GM06990 (cell line): ENCODE data around the gene FXYD2.

Source experiments
- DNase-seq: peaks from one replicate; pipeline ENCODE4 v3.0.0-alpha.2; 2011; ENCODE audit not compliant: insufficient read length; ENCODE audit errors: extremely low read depth
- H3K27me3 ChIP-seq: replicated peaks from 2 replicates; pipeline ENCODE4 v1.6.0; 2011; ENCODE audit warnings: low read length; ENCODE audit not compliant: control insufficient read depth, insufficient read depth
- H3K36me3 ChIP-seq: 2 replicates; pipeline ENCODE4 v1.5.1; 2011; ENCODE audit warnings: low read length; ENCODE audit not compliant: control insufficient read depth, insufficient read depth
- H3K4me3 ChIP-seq: replicated peaks from 2 replicates; pipeline ENCODE4 v1.5.1; 2011; ENCODE audit warnings: low read depth, mild to moderate bottlenecking, control low read depth, low read length
- TF ChIP-seq, protein P1 (sequence below): IDR thresholded peaks from 2 replicates; pipeline ENCODE4 v1.5.1; 2011; ENCODE audit warnings: low read length, control low read depth, mild to moderate bottlenecking, inconsistent platforms; ENCODE audit not compliant: insufficient read depth, poor library complexity, severe bottlenecking

Gene FXYD2

DNA sequence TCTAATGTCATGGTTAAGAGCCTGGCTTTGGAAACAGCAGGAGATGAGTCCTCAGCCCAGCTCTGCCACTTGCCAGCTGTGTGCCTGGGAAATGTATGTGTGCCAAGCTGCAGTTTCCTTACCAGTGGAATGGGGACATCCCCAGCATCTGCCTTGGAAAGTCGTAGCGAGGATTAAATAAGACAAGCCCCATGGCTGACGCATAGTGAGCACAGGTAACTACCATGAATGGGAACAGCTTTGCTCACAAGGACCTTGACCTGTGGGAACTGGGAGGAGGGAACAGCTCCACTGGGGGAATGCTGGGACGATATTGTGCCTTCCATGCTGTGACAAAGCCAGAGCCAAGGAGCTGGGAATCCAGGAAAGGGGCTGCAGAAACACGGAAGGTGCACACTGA lies 24.9 kb downstream of the FXYD2 start:
- H3K4me3 ChIP-seq = no peak overlapping the region
- H3K27me3 ChIP-seq = peaks cover 2% of the 10 kb centered on the region
- TF ChIP-seq, protein P1, sequence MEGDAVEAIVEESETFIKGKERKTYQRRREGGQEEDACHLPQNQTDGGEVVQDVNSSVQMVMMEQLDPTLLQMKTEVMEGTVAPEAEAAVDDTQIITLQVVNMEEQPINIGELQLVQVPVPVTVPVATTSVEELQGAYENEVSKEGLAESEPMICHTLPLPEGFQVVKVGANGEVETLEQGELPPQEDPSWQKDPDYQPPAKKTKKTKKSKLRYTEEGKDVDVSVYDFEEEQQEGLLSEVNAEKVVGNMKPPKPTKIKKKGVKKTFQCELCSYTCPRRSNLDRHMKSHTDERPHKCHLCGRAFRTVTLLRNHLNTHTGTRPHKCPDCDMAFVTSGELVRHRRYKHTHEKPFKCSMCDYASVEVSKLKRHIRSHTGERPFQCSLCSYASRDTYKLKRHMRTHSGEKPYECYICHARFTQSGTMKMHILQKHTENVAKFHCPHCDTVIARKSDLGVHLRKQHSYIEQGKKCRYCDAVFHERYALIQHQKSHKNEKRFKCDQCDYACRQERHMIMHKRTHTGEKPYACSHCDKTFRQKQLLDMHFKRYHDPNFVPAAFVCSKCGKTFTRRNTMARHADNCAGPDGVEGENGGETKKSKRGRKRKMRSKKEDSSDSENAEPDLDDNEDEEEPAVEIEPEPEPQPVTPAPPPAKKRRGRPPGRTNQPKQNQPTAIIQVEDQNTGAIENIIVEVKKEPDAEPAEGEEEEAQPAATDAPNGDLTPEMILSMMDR = no peak
- no peak for DNase-seq
- H3K36me3 ChIP-seq = no peaks in the 10 kb centered on the region

DNA sequence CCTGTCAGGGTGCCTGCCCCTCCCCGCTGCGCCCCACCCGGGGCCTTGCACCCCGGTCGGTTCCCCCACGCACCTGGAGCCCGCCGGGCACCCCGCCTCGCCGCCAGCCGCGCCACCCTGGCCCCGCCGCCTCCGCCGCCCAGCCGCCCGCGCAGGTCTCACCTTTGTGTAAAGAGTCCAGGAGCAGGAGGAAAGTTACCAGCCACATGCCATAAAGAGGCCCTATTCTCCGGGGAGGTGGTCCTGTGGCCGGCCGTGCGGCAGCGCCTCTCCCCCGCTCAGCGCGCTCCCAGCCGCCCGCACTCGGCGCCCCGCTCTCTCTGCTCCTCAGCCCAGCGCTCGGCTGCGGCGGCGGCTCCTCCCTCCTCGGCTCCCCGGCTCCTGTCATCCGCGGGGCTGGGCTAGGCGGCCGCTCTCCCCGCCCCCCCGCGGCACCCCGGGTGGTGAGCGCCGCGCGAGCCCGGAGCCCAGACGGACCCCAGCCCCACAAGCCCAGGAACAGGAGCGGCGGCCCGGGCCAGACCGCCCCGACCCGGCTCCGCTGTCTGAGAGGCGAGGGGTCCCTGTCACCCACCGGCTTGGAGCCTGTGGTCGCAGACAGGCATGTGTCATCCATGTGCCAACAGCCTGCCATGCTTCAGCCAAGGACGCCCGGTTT lies 27.5 kb downstream of the FXYD2 start, which contains the start of gene DSCAML1:
TSS of gene DSCAML1 (minus strand) at position 345 of the 658 bp plus-strand sequence. CDS start at position 208, 137 bp downstream.
- no peak within 1 kb of the TSS for H3K4me3 ChIP-seq
- H3K36me3 ChIP-seq = no peaks in the 10 kb centered on the region
- H3K27me3 ChIP-seq = peaks cover 2% of the 10 kb centered on the region
- no peak for DNase-seq
- TF ChIP-seq, protein P1 = no peak

DNA sequence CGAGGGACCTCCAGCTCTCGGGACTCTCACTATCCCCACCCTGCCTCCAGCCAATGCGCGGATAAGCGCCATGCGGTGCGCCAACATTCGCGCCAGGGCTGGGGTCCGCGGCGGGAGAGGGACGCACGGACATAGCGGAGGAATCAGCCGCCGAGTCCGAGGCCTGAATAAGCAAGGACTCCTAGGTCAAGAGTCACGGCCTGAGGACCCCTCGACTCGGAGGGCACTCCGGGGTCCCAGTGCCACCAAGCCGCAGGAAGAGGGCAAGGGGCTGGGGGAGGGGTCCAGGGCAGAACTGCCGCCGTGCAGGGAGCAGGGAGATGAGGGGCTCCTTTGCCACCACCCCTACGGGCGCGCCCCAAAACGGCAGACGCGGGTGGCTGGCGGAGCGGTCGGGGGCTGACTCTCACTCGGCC lies 28.1 kb downstream of the FXYD2 start:
- Histone ChIP-seq H3K4me3 (no peak overlapping the region), H3K36me3 (no peaks in the 10 kb centered on the region), H3K27me3 (peaks cover 2% of the 10 kb centered on the region)
- DNase-seq = no peak
- TF ChIP-seq, protein P1 = no peak

DNA sequence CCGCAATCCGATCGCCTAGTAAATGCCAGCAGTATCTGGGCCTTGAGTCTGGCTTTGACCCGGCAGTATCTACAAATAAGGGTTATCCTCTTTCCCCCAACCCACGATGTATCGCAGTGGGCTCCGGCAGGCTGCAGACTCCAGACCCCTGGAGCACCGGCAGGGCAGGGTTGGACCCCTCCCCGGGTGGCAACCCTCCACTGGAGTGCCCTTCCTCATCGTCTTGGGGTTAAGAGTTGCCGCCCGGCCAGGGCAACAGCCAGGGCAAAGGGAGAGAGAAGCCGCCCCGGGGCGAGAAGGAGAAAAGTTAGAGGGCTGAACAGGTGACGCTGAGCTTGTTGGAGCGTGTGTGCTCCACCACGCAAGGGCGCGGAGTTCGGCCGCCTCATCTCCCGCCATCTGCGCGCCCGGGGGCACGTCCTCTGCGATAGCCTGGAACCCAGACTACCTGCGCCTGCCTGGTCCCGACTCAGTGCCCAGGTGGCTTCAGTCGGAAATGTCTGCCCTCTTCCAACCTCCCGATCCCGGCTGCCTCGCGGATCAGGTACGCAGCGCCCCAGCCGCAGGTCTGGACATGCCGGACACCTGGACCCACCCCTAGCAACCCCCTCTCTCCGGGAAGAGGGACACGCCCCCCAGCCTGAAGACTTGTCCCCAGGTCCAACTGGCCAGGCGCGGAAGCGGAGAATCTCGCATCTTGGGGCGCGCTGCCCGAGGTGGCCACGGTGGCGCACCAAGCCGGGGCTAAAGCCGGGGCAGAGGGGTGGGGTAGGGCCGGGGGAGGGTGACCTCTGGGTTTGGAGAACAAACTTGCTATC lies 28.7 kb downstream of the FXYD2 start:
- H3K4me3 ChIP-seq = no peak overlapping the region
- no peak for DNase-seq
- H3K27me3 ChIP-seq = peaks cover 2% of the 10 kb centered on the region
- H3K36me3 ChIP-seq = no peaks in the 10 kb centered on the region
- TF ChIP-seq, protein P1 = no peak

DNA sequence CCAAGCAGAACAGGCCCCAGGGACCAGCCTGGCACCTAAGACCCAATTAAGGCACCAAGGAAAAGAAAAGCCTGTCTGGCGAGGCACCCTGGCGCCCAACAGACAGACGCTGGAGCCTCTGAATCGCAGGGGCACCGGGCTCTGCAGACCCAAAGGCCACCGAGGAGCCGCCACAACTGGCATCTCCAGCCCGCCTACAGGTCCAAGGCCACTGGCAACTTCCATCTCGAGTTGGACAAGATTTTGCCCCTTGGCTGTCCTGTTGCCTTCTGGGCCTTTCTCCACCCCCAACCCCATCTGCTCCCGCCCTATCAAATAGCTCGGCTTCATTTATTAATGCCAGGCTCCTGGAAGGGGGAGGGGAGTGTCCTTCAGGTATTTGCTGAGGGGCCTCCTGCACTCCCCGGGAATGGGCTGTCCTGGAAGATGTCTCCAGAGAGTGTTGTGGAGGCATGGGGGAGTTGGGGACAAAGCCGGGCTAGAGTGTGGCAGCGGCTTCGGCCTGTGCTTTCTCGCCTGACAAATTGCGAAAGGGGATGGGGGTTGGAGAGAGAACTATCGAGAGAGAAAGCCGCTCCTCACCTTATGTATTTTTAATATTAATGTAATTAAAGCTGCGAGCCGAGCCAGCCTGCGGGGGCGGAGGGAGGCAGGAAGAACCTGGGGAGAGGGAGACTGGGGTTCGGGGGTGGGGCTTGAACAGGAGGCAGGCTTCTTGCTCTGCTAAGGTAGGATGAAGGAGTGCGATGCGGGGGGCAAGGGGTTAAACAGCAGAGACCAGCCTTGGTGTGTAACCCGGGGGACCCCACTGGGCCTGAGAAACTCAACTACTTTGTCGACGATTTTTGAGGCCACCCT lies 29.5 kb downstream of the FXYD2 start:
- H3K36me3 ChIP-seq = no peaks in the 10 kb centered on the region
- TF ChIP-seq, protein P1 = no peak
- no peak for DNase-seq
- no peak overlapping the region for H3K4me3 ChIP-seq
- H3K27me3 ChIP-seq = peaks cover 2% of the 10 kb centered on the region
